Loucy (cell line): Measurements from ENCODE around the gene CTNNB1.

Experiments used
- H2AFZ ChIP-seq: fragments of 200-600 bp; sonication (generic); 2 replicates; pipeline ENCODE4 v1.6.0; 2016; ENCODE audit warnings: antibody characterized with exemption, mild to moderate bottlenecking, low read length, moderate library complexity
- H3F3A ChIP-seq: fragments of 200-600 bp; 2 replicates; pipeline ENCODE4 v1.6.0; 2016; ENCODE audit warnings: antibody characterized with exemption, low read depth, mild to moderate bottlenecking
- H3K27me3 ChIP-seq: fragments of 200-600 bp; sonication (generic); 2 replicates; pipeline ENCODE4 v1.6.1; 2014; ENCODE audit warnings: low read length, mild to moderate bottlenecking; ENCODE audit not compliant: insufficient read depth, poor library complexity, severe bottlenecking
- H3K36me3 ChIP-seq: fragments of 200-600 bp; sonication (generic); 2 replicates; pipeline ENCODE4 v1.6.1; 2016; ENCODE audit warnings: low read length; ENCODE audit not compliant: insufficient read depth
- H3K4me1 ChIP-seq: fragments of 200-600 bp; sonication (generic); 2 replicates; pipeline ENCODE4 v1.5.1; 2014; ENCODE audit warnings: low read length, mild to moderate bottlenecking; ENCODE audit not compliant: insufficient read depth, poor library complexity, severe bottlenecking
- H3K4me2 ChIP-seq: fragments of 200-600 bp; sonication (generic); 2 replicates; pipeline ENCODE4 v1.6.0; 2014; ENCODE audit warnings: antibody characterized with exemption, low read length, low read depth, mild to moderate bottlenecking; ENCODE audit not compliant: poor library complexity, severe bottlenecking
- H3K4me3 ChIP-seq: fragments of 200-600 bp; sonication (generic); 2 replicates; pipeline ENCODE4 v1.5.1; 2014; ENCODE audit warnings: low read length, mild to moderate bottlenecking, mixed read lengths; ENCODE audit not compliant: poor library complexity, severe bottlenecking
- H3K79me2 ChIP-seq: fragments of 200-600 bp; sonication (generic); 2 replicates; pipeline ENCODE4 v1.6.1; 2014; ENCODE audit warnings: low read length; ENCODE audit not compliant: insufficient read depth
- H3K9ac ChIP-seq: fragments of 200-600 bp; sonication (generic); 2 replicates; pipeline ENCODE4 v1.6.0; 2014; ENCODE audit warnings: mild to moderate bottlenecking, low read depth, low read length, moderate library complexity; ENCODE audit not compliant: poor library complexity, severe bottlenecking
- H3K9me2 ChIP-seq: fragments of 200-600 bp; sonication (generic); replicated peaks from 2 replicates; pipeline ENCODE4 v1.6.1; 2016; ENCODE audit warnings: low read depth, low read length, mixed read lengths
- H3K9me3 ChIP-seq: fragments of 200-600 bp; sonication (generic); 2 replicates; pipeline ENCODE4 v1.6.1; 2014; ENCODE audit warnings: mild to moderate bottlenecking, antibody characterized with exemption, low read length, low read depth; ENCODE audit not compliant: insufficient read depth
- H4K20me1 ChIP-seq: fragments of 200-600 bp; sonication (generic); 2 replicates; pipeline ENCODE4 v1.6.0; 2014; ENCODE audit warnings: antibody characterized with exemption, low read length, mild to moderate bottlenecking; ENCODE audit not compliant: insufficient read depth, poor library complexity, severe bottlenecking
- EZH2phosphoT487 ChIP-seq: fragments of 200-600 bp; IDR thresholded peaks from 2 replicates; pipeline ENCODE4 v1.6.1; 2018; ENCODE audit warnings: antibody characterized with exemption, mild to moderate bottlenecking, moderate library complexity, borderline replicate concordance
- TF ChIP-seq, protein P1 (sequence below): fragments of 200-600 bp; sonication (generic); conservative IDR thresholded peaks from 2 replicates; pipeline ENCODE4 v1.5.1; 2014; ENCODE audit warnings: mild to moderate bottlenecking, antibody characterized with exemption, low read length

Gene CTNNB1

DNA sequence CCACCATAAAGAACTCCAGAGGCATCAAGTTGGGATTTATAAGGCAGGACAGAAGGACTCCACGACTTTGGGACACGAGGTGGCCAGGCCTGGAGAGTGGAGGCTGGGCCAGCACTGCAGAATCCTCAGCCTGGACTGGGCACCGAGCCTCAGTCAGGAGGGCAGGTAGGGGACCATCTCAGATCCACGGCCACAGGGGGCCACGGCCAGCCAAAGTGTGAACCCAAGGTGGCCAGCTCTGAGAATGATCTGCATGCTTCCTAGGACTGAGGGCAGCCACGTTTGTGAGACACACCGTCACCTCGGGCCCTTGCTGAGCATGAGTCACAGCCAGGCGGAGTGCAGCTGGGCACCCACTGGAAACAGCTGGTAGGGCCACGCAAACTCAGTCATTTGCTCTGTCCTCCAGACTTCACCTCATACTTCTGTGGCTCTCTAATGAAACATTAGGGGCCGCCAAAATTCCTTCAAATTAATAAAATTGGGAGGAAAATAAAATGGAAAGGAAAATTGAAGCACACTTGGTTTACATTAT is 65.8 kb downstream of the CTNNB1 start:
- H3F3A ChIP-seq: no peaks in the 10 kb centered on the region; the same call in 1 of the 2 replicates
- H3K4me1 ChIP-seq: peaks cover 10% of the 10 kb centered on the region
- H3K27me3 ChIP-seq: no peaks in the 10 kb centered on the region
- H3K36me3 ChIP-seq: no peaks in the 10 kb centered on the region
- no peak overlapping the region for H3K4me2 ChIP-seq
- H3K9me2 ChIP-seq: no peaks in the 10 kb centered on the region
- H3K79me2 ChIP-seq: no peaks in the 10 kb centered on the region
- H3K9ac ChIP-seq: no peak overlapping the region
- TF ChIP-seq EZH2phosphoT487: no peak
- TF ChIP-seq, protein P1, sequence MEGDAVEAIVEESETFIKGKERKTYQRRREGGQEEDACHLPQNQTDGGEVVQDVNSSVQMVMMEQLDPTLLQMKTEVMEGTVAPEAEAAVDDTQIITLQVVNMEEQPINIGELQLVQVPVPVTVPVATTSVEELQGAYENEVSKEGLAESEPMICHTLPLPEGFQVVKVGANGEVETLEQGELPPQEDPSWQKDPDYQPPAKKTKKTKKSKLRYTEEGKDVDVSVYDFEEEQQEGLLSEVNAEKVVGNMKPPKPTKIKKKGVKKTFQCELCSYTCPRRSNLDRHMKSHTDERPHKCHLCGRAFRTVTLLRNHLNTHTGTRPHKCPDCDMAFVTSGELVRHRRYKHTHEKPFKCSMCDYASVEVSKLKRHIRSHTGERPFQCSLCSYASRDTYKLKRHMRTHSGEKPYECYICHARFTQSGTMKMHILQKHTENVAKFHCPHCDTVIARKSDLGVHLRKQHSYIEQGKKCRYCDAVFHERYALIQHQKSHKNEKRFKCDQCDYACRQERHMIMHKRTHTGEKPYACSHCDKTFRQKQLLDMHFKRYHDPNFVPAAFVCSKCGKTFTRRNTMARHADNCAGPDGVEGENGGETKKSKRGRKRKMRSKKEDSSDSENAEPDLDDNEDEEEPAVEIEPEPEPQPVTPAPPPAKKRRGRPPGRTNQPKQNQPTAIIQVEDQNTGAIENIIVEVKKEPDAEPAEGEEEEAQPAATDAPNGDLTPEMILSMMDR: no peak
- no peaks in the 10 kb centered on the region for H3K9me3 ChIP-seq
- no peak overlapping the region for H3K4me3 ChIP-seq
- H2AFZ ChIP-seq: no peak overlapping the region
- no peaks in the 10 kb centered on the region for H4K20me1 ChIP-seq

DNA sequence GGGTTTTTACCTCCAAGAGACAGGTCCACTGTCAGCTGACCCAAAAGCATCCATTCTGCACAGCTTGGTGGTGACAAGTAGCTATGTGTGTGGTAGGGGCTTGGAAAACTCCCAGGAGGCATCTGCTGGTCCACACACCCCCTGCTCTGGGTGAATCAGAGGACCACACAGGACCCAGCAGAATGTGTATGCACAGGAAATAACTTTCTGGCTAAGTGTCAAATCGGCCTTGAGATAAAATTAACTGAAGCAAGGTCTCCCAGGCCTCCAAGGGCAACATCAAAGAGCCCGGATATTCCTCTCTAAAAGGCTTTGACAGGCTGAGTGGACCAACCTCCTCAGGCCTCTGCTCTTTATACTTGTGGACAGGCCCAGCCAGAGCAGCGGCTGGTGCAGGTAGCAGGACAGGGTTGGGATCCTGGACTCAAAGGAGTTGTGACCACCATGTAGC is 66.5 kb downstream of the CTNNB1 start:
- H3K79me2 ChIP-seq: no peaks in the 10 kb centered on the region
- H3K4me2 ChIP-seq: peak overlapping the region; percentile 48

DNA sequence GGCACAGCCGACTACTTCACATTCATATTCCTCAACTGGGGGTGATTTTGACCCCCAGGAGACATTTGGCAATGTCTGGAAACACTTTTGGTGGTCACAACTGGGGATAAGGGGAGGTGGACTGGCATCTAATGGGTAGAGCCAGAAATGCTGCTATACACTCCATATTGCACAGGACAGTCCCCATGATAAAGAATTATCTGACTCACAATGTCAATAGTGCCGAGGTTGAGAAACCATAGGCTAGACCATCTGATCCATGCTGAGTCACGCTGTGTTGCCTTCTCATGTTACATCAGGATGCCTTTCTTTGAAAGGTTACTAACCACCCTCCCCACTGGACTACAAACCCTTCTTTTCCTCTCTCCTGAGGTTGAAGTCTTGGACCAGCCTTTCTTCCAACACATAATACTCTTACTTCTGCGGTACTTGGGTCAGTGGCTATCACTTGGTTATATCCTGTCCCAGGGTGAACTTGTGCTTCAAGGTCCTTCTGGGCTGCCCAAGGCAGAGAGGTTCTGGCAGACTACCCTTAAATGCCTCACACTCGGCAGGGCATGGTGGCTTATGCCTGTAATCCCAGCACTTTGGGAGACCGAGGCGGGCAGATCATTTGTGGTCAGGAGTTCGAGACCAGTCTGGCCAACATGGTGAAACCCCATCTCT is 68.8 kb downstream of the CTNNB1 start:
- TF ChIP-seq EZH2phosphoT487: no peak
- TF ChIP-seq, protein P1: no peak
- Histone ChIP-seq H3K4me3 (no peak overlapping the region), H3K9me2 (no peaks in the 10 kb centered on the region), H3K9me3 (no peaks in the 10 kb centered on the region), H3K36me3 (no peaks in the 10 kb centered on the region; the same call in 1 of the 2 replicates), H4K20me1 (no peaks in the 10 kb centered on the region), H3K4me2 (no peak overlapping the region), H3K79me2 (no peaks in the 10 kb centered on the region), H3K9ac (no peak overlapping the region), H2AFZ (no peak overlapping the region), H3F3A (no peaks in the 10 kb centered on the region; the same call in 1 of the 2 replicates), H3K4me1 (peaks cover 10% of the 10 kb centered on the region), H3K27me3 (no peaks in the 10 kb centered on the region)

More for the DNA sequence above, 66.5 kb downstream of the CTNNB1 start:
- H3K4me3 ChIP-seq: no peak overlapping the region
- TF ChIP-seq, protein P1: no peak
- no peak for TF ChIP-seq EZH2phosphoT487
- H3K9me2 ChIP-seq: no peaks in the 10 kb centered on the region
- H3K36me3 ChIP-seq: no peaks in the 10 kb centered on the region
- no peak overlapping the region for H2AFZ ChIP-seq
- no peaks in the 10 kb centered on the region for H3K9me3 ChIP-seq
- H3F3A ChIP-seq: no peaks in the 10 kb centered on the region; the same call in 1 of the 2 replicates
- H4K20me1 ChIP-seq: no peaks in the 10 kb centered on the region
- no peaks in the 10 kb centered on the region for H3K27me3 ChIP-seq
- peaks cover 10% of the 10 kb centered on the region for H3K4me1 ChIP-seq
- H3K9ac ChIP-seq: peak overlapping the region; percentile 33
